Neuron (in vitro differentiated cells): ENCODE results near the gene KANK3.
"Not testable (repeated sequence)": the region's sequence is repeated elsewhere in the genome, so short reads cannot be mapped to it uniquely, and the experiment has no call there.

Experiments used
- H2AFZ ChIP-seq: one replicate; pipeline ENCODE4 v1.6.1; 2013; ENCODE audit warnings: low read depth, mild to moderate bottlenecking, inconsistent platforms, low read length, moderate library complexity
- H3K27me3 ChIP-seq: one replicate; pipeline ENCODE4 v1.6.1; 2013; ENCODE audit warnings: low read length; ENCODE audit not compliant: insufficient read depth
- H3K36me3 ChIP-seq: one replicate; pipeline ENCODE4 v1.6.1; 2013; ENCODE audit warnings: low read length; ENCODE audit not compliant: insufficient read depth
- H3K4me1 ChIP-seq: one replicate; pipeline ENCODE4 v1.6.1; 2013; ENCODE audit warnings: low read length; ENCODE audit not compliant: insufficient read depth
- H3K4me3 ChIP-seq: 2 replicates; pipeline ENCODE4 v1.5.1; 2013; ENCODE audit warnings: mild to moderate bottlenecking, low read length, moderate library complexity
- H3K9me3 ChIP-seq: one replicate; pipeline ENCODE4 v1.6.1; 2013; ENCODE audit warnings: low read length

KANK3 gene

GRCh38 chr19:8324186-8325050, 18.6 kb downstream of the KANK3 start:
- H2AFZ ChIP-seq = no peak overlapping the region
- peaks cover 18% of the 10 kb centered on the region for H3K4me1 ChIP-seq
- peaks cover 3% of the 10 kb centered on the region for H3K9me3 ChIP-seq
- H3K4me3 ChIP-seq = no peak overlapping the region
- no peaks in the 10 kb centered on the region for H3K27me3 ChIP-seq
- H3K36me3 ChIP-seq = peaks cover 23% of the 10 kb centered on the region

GRCh38 chr19:8323781-8324185, 19.3 kb downstream of the KANK3 start:
- Histone ChIP-seq H3K9me3 (peaks cover 3% of the 10 kb centered on the region), H2AFZ (no peak overlapping the region), H3K4me1 (peaks cover 18% of the 10 kb centered on the region), H3K4me3 (no peak overlapping the region), H3K27me3 (no peaks in the 10 kb centered on the region), H3K36me3 (peaks cover 23% of the 10 kb centered on the region)

GRCh38 chr19:8322638-8322997, 20.4 kb downstream of the KANK3 start:
- Histone ChIP-seq H2AFZ (no peak overlapping the region), H3K9me3 (peaks cover 3% of the 10 kb centered on the region), H3K4me1 (peaks cover 18% of the 10 kb centered on the region), H3K4me3 (peak overlapping the region; percentile 78), H3K27me3 (no peaks in the 10 kb centered on the region), H3K36me3 (peaks cover 23% of the 10 kb centered on the region)

- Histone ChIP-seq H3K36me3 (peaks cover 23% of the 10 kb centered on the region), H3K27me3 (no peaks in the 10 kb centered on the region), H3K4me3 (peak overlapping the region; percentile 78), H3K9me3 (peaks cover 2% of the 10 kb centered on the region), H3K4me1 (peaks cover 18% of the 10 kb centered on the region), H2AFZ (no peak overlapping the region)
Observed at GRCh38 chr19:8321986-8322637, 20.9 kb downstream of the KANK3 start.

- H3K9me3 ChIP-seq = no peaks in the 10 kb centered on the region
- peaks cover 26% of the 10 kb centered on the region for H3K36me3 ChIP-seq
- H3K27me3 ChIP-seq = no peaks in the 10 kb centered on the region
- peak within 1 kb of the TSS; percentile 78 for H3K4me3 ChIP-seq
- peaks cover 18% of the 10 kb centered on the region for H3K4me1 ChIP-seq
- H2AFZ ChIP-seq = no peak within 1 kb of the TSS
Observed at GRCh38 chr19:8321067-8321985, 21.7 kb downstream of the KANK3 start, which contains the start of the genes NDUFA7 and RPS28. Gene NDUFA7 (minus strand): TSS chr19:8321375. CDS start chr19:8321358, 17 bp downstream. Gene RPS28 (plus strand): TSS chr19:8321496. CDS start chr19:8321531, 35 bp downstream.

GRCh38 chr19:8320564-8321066, 22.4 kb downstream of the KANK3 start:
- Histone ChIP-seq H3K9me3 (no peaks in the 10 kb centered on the region), H3K4me3 (peak overlapping the region; percentile 78), H3K27me3 (no peaks in the 10 kb centered on the region), H2AFZ (no peak overlapping the region), H3K36me3 (peaks cover 30% of the 10 kb centered on the region), H3K4me1 (peaks cover 18% of the 10 kb centered on the region)

GRCh38 chr19:8319807-8320520, 23.1 kb downstream of the KANK3 start:
- Histone ChIP-seq H3K27me3 (no peaks in the 10 kb centered on the region), H2AFZ (no peak overlapping the region), H3K36me3 (peaks cover 36% of the 10 kb centered on the region), H3K4me3 (peak overlapping the region; percentile 78), H3K9me3 (no peaks in the 10 kb centered on the region), H3K4me1 (peaks cover 18% of the 10 kb centered on the region)

- Histone ChIP-seq H3K36me3 (peaks cover 36% of the 10 kb centered on the region), H3K4me1 (peaks cover 18% of the 10 kb centered on the region)
- not testable (repeated sequence) for H3K27me3 ChIP-seq, H3K4me3 ChIP-seq, H3K9me3 ChIP-seq, H2AFZ ChIP-seq
Observed at GRCh38 chr19:8318835-8319234, 24.2 kb downstream of the KANK3 start.

GRCh38 chr19:8316351-8317125, 26.5 kb downstream of the KANK3 start:
- peaks cover 6% of the 10 kb centered on the region for H3K4me1 ChIP-seq
- H3K27me3 ChIP-seq = no peaks in the 10 kb centered on the region
- no peaks in the 10 kb centered on the region for H3K9me3 ChIP-seq
- H3K36me3 ChIP-seq = peaks cover 30% of the 10 kb centered on the region
- H2AFZ ChIP-seq = no peak overlapping the region
- H3K4me3 ChIP-seq = no peak overlapping the region

- H3K4me1 ChIP-seq, H3K9me3 ChIP-seq, H3K4me3 ChIP-seq, H2AFZ ChIP-seq, H3K27me3 ChIP-seq: not testable (repeated sequence)
- H3K36me3 ChIP-seq = peaks cover 40% of the 10 kb centered on the region
Observed at GRCh38 chr19:8314981-8315640, 28.0 kb downstream of the KANK3 start.

GRCh38 chr19:8311461-8312260, 31.4 kb downstream of the KANK3 start:
- peaks cover 42% of the 10 kb centered on the region for H3K36me3 ChIP-seq
- no peaks in the 10 kb centered on the region for H3K27me3 ChIP-seq
- no peaks in the 10 kb centered on the region for H3K9me3 ChIP-seq
- H3K4me1 ChIP-seq = peaks cover 12% of the 10 kb centered on the region
- H3K4me3 ChIP-seq = no peak overlapping the region
- H2AFZ ChIP-seq = no peak overlapping the region
